ENCODE data around the gene CR1L.

DNA sequence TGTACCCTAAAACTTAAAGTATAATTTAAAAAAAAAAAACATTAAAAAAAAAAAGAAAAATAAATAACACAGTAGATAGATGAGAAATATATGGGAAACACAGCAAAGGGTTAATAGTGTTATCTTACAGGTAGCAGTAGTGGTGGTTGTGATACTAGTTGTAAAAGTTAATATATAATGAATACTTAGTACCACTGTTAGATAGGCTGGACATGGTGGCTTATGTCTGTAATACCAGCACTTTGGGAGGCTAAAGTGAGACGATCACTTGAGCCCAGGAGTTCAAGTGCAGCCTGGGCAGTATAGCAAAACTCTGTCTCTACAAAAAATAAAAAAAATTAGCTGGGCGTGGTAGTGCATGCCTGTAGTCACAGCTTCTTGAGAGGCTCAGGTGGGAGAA lies 74.3 kb downstream of the CR1L start:
- TF ChIP-seq POLR2AphosphoS5 (IDR thresholded peaks at IDR 0.05; ENCODE audit: insufficient read depth, low read depth, low read length) (no peak), EZH2 (IDR thresholded peaks at IDR 0.05; ENCODE audit: borderline replicate concordance, low read depth, low read length, severe bottlenecking) (no peak), POLR2A (IDR thresholded peaks at IDR 0.05; ENCODE audit: low read depth, low read length) (no peak)
- TF ChIP-seq, protein P1, sequence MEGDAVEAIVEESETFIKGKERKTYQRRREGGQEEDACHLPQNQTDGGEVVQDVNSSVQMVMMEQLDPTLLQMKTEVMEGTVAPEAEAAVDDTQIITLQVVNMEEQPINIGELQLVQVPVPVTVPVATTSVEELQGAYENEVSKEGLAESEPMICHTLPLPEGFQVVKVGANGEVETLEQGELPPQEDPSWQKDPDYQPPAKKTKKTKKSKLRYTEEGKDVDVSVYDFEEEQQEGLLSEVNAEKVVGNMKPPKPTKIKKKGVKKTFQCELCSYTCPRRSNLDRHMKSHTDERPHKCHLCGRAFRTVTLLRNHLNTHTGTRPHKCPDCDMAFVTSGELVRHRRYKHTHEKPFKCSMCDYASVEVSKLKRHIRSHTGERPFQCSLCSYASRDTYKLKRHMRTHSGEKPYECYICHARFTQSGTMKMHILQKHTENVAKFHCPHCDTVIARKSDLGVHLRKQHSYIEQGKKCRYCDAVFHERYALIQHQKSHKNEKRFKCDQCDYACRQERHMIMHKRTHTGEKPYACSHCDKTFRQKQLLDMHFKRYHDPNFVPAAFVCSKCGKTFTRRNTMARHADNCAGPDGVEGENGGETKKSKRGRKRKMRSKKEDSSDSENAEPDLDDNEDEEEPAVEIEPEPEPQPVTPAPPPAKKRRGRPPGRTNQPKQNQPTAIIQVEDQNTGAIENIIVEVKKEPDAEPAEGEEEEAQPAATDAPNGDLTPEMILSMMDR (IDR thresholded peaks at IDR 0.05; ENCODE audit: extremely low read depth in 1 of 2, insufficient read depth in 1 of 2, low read depth in 1 of 2, low read length in 2 of 2): no peak

Data from endothelial cell of umbilical vein (primary cell).